A549 (cell line): ENCODE measurements around the gene DEFB132. TPM values are rescaled to one million over a fixed set of nuclear protein-coding genes. Genes with fewer than 3 reads are reported as not detected.

Experiments
- ATAC-seq, 2 experiments: fragments of 200-7000 bp in 1 of 2; fragments of >200 bp in 1 of 2; cut with Nextera tagmentation in 1 of 2; cut with Tn5 transposase in 1 of 2; 3 replicates each; pipeline versions ENCODE4 v1.8.0 to v1.9.1; 2018 to 2020; ENCODE audit warnings: mild to moderate bottlenecking in 1 of 2, moderate library complexity in 1 of 2
- CTCF ChIA-PET: fragments of 300-600 bp; sonication (Branson Sonifier 250); formaldehyde crosslinking; extraction: SDS; loops from one replicate; lab custom pipeline; 2021; ENCODE audit warnings: antibody characterized with exemption, inconsistent platforms; lab: Yijun Ruan, JAX
- POLR2A ChIA-PET: fragments of 350-600 bp; formaldehyde crosslinking; extraction: SDS; loops from one replicate; lab custom pipeline; 2021; ENCODE audit warnings: antibody characterized with exemption, inconsistent platforms; lab: Yijun Ruan, JAX
- DNase-seq, 2 experiments: peaks; one replicate each; pipeline versions ENCODE4 v3.0.0 to v3.0.0-alpha.2; 2011 to 2016; ENCODE audit warnings: low read depth in 1 of 2, low spot score in 1 of 2
- FAIRE-seq: peaks from 2 replicates; lab custom pipeline; 2011; peaks lifted over from hg19 to GRCh38; lab: Jason Lieb, UNC
- H3K27ac ChIP-seq, 2 experiments: fragments of >200 bp; sonication (Bioruptor Twin); formaldehyde crosslinking; 3 replicates each; pipeline ENCODE4 v1.5.1; 2016 to 2017
- H3K4me1 ChIP-seq: fragments of >200 bp; sonication (Bioruptor Twin); formaldehyde crosslinking; 3 replicates; pipeline ENCODE4 v1.6.1; 2016
- H3K4me2 ChIP-seq: fragments of >200 bp; sonication (Bioruptor Twin); formaldehyde crosslinking; 3 replicates; pipeline ENCODE4 v1.6.1; 2016
- H3K4me3 ChIP-seq: fragments of >200 bp; sonication (Bioruptor Twin); formaldehyde crosslinking; 3 replicates; pipeline ENCODE4 v1.5.1; 2016
- H3K9me3 ChIP-seq: fragments of >200 bp; sonication (Bioruptor Twin); formaldehyde crosslinking; 3 replicates; pipeline ENCODE4 v1.6.1; 2016
- CHD4 ChIP-seq: fragments of 200-600 bp; sonication (generic); IDR thresholded peaks from 2 replicates; pipeline ENCODE4 v1.6.1; 2016; ENCODE audit warnings: antibody characterized with exemption, mild to moderate bottlenecking, borderline replicate concordance
- EHF ChIP-seq: fragments of 250-450 bp; sonication (Bioruptor Pico); IDR thresholded peaks from 2 replicates; pipeline ENCODE4 v1.5.0; 2020; ENCODE audit warnings: mild to moderate bottlenecking
- EHMT2 ChIP-seq: fragments of 200-600 bp; sonication (generic); IDR thresholded peaks from 2 replicates; pipeline ENCODE4 v1.6.1; 2016; ENCODE audit warnings: antibody characterized with exemption, low read depth, mild to moderate bottlenecking, moderate library complexity
- GATA3 ChIP-seq: IDR thresholded peaks from 2 replicates; pipeline ENCODE4 v1.6.1; 2012; ENCODE audit warnings: borderline replicate concordance
- HOXB13 ChIP-seq: fragments of 250-450 bp; sonication (Bioruptor Pico); IDR thresholded peaks from 2 replicates; pipeline ENCODE4 v1.5.0; 2020; ENCODE audit warnings: low read depth, mild to moderate bottlenecking, moderate library complexity
- HOXB5 ChIP-seq: fragments of 250-450 bp; sonication (Bioruptor Pico); IDR thresholded peaks from 2 replicates; pipeline ENCODE4 v1.5.0; 2020; ENCODE audit warnings: mild to moderate bottlenecking, moderate library complexity
- KDM1A ChIP-seq: fragments of 200-600 bp; sonication (generic); IDR thresholded peaks from 2 replicates; pipeline ENCODE4 v1.6.1; 2016; ENCODE audit warnings: low read depth, mild to moderate bottlenecking
- KDM5A ChIP-seq: fragments of 200-600 bp; sonication (generic); IDR thresholded peaks from 2 replicates; pipeline ENCODE4 v1.6.1; 2016; ENCODE audit warnings: antibody characterized with exemption, mild to moderate bottlenecking
- MYC ChIP-seq: IDR thresholded peaks from 2 replicates; pipeline ENCODE4 v1.6.1; 2012; ENCODE audit warnings: mild to moderate bottlenecking, inconsistent platforms, low read length, improper control_type of control experiment, borderline replicate concordance
- NR3C1 ChIP-seq: fragments of >200 bp; sonication (Bioruptor Twin); formaldehyde crosslinking; IDR thresholded peaks from 3 replicates; pipeline ENCODE4 v1.6.1; 2017
- POLR2AphosphoS2 ChIP-seq: conservative IDR thresholded peaks from 2 replicates; pipeline ENCODE4 v1.6.1; 2012; ENCODE audit warnings: low read length, improper control_type of control experiment, inconsistent platforms
- RAD21 ChIP-seq, 2 experiments: fragments of >200 bp in 1 of 2; sonication (Bioruptor Twin) in 1 of 2; formaldehyde crosslinking in 1 of 2; IDR thresholded peaks in 1 of 2; conservative IDR thresholded peaks in 1 of 2; 2 replicates in 1 of 2; 3 replicates in 1 of 2; pipeline ENCODE4 v1.6.1; 2012 to 2018; ENCODE audit warnings: inconsistent platforms in 1 of 2
- RNF2 ChIP-seq: fragments of 200-600 bp; sonication (generic); IDR thresholded peaks from 2 replicates; pipeline ENCODE4 v1.6.1; 2016; ENCODE audit warnings: low read depth, mild to moderate bottlenecking, antibody characterized with exemption, moderate library complexity, borderline replicate concordance
- SREBF2 ChIP-seq: fragments of 450-650 bp; IDR thresholded peaks from 2 replicates; pipeline ENCODE4 v1.6.1; 2014; ENCODE audit warnings: mild to moderate bottlenecking, moderate library complexity
- TFCP2L1 ChIP-seq: fragments of 250-450 bp; sonication (Bioruptor Pico); IDR thresholded peaks from 2 replicates; pipeline ENCODE4 v1.5.0; 2021; ENCODE audit warnings: mild to moderate bottlenecking
- TP53 ChIP-seq: fragments of 250-450 bp; sonication (Bioruptor Pico); IDR thresholded peaks from 2 replicates; pipeline ENCODE4 v1.5.0; 2021; ENCODE audit warnings: mild to moderate bottlenecking, moderate library complexity
- USF2 ChIP-seq: fragments of 450-650 bp; IDR thresholded peaks from 2 replicates; pipeline ENCODE4 v1.6.1; 2014; ENCODE audit warnings: antibody characterized with exemption
- ZFP36 ChIP-seq: fragments of 450-650 bp; IDR thresholded peaks from 2 replicates; pipeline ENCODE4 v1.6.1; 2014; ENCODE audit warnings: borderline replicate concordance; ENCODE audit not compliant: partially characterized antibody
- ZNF302 ChIP-seq: fragments of 250-450 bp; sonication (Bioruptor Pico); IDR thresholded peaks from 2 replicates; pipeline ENCODE4 v1.9.0; 2021; ENCODE audit warnings: inconsistent platforms, mild to moderate bottlenecking, moderate library complexity
- WGBS: methylation state at CpG from one replicate; pipeline ENCODE4 v1.1.6; 2017; ENCODE audit errors: missing lambda C conversion rate; 5-methylcytosine and 5-hydroxymethylcytosine counted together
- polyA plus RNA-seq, 4 experiments: library from polyadenylated mRNA; depleted of rRNA in 3 of 4; stranded (reverse); fragments of >200 nt; fragmentation: RNase III in 1 of 4; extraction: RNeasy Plus Mini Kit Qiagen cat#74134 plus additional on column Dnase treatment in 1 of 4; gene quantifications; 2 replicates in 3 of 4; 3 replicates in 1 of 4; pipeline ENCODE4 v1.2.3, GENCODE V29; 2011 to 2017
- TF ChIP-seq, protein P1 (sequence below): fragments of 150-350 bp; IDR thresholded peaks from 2 replicates; pipeline ENCODE4 v1.6.1; 2014; ENCODE audit warnings: low read depth, mild to moderate bottlenecking, low read length
- TF ChIP-seq, protein P2 (sequence below): fragments of >200 bp; sonication (Bioruptor Twin); formaldehyde crosslinking; IDR thresholded peaks from 3 replicates; pipeline ENCODE4 v1.6.1; 2016
- TF ChIP-seq, protein P3 (sequence below): fragments of 200-600 bp; sonication (generic); IDR thresholded peaks from 2 replicates; pipeline ENCODE4 v1.6.1; 2016; ENCODE audit warnings: antibody characterized with exemption, mild to moderate bottlenecking, moderate library complexity

The DEFB132 gene
- polyA plus RNA-seq, 2 of the 4 experiments (the other 2 are of a cell fraction) = not detected

GRCh38 chr20:208942-209566 lies 48.5 kb upstream of the DEFB132 start (continued):
- TF ChIP-seq, protein P1, sequence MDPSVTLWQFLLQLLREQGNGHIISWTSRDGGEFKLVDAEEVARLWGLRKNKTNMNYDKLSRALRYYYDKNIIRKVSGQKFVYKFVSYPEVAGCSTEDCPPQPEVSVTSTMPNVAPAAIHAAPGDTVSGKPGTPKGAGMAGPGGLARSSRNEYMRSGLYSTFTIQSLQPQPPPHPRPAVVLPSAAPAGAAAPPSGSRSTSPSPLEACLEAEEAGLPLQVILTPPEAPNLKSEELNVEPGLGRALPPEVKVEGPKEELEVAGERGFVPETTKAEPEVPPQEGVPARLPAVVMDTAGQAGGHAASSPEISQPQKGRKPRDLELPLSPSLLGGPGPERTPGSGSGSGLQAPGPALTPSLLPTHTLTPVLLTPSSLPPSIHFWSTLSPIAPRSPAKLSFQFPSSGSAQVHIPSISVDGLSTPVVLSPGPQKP = no peak
- no peak for TF ChIP-seq KDM1A
- TF ChIP-seq HOXB5 (CRISPR knock-in tag) = no peak
- TF ChIP-seq EHF = no peak
- TF ChIP-seq MYC = no peak
- TF ChIP-seq TFCP2L1 (CRISPR knock-in tag) = no peak
- TF ChIP-seq TP53 (CRISPR knock-in tag) = no peak
- TF ChIP-seq SREBF2 = no peak
- TF ChIP-seq, protein P2, sequence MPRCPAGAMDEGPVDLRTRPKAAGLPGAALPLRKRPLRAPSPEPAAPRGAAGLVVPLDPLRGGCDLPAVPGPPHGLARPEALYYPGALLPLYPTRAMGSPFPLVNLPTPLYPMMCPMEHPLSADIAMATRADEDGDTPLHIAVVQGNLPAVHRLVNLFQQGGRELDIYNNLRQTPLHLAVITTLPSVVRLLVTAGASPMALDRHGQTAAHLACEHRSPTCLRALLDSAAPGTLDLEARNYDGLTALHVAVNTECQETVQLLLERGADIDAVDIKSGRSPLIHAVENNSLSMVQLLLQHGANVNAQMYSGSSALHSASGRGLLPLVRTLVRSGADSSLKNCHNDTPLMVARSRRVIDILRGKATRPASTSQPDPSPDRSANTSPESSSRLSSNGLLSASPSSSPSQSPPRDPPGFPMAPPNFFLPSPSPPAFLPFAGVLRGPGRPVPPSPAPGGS = no peak
- TF ChIP-seq, protein P3, sequence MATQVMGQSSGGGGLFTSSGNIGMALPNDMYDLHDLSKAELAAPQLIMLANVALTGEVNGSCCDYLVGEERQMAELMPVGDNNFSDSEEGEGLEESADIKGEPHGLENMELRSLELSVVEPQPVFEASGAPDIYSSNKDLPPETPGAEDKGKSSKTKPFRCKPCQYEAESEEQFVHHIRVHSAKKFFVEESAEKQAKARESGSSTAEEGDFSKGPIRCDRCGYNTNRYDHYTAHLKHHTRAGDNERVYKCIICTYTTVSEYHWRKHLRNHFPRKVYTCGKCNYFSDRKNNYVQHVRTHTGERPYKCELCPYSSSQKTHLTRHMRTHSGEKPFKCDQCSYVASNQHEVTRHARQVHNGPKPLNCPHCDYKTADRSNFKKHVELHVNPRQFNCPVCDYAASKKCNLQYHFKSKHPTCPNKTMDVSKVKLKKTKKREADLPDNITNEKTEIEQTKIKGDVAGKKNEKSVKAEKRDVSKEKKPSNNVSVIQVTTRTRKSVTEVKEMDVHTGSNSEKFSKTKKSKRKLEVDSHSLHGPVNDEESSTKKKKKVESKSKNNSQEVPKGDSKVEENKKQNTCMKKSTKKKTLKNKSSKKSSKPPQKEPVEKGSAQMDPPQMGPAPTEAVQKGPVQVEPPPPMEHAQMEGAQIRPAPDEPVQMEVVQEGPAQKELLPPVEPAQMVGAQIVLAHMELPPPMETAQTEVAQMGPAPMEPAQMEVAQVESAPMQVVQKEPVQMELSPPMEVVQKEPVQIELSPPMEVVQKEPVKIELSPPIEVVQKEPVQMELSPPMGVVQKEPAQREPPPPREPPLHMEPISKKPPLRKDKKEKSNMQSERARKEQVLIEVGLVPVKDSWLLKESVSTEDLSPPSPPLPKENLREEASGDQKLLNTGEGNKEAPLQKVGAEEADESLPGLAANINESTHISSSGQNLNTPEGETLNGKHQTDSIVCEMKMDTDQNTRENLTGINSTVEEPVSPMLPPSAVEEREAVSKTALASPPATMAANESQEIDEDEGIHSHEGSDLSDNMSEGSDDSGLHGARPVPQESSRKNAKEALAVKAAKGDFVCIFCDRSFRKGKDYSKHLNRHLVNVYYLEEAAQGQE = no peak
- no peak for TF ChIP-seq ZFP36
- TF ChIP-seq GATA3 = no peak
- TF ChIP-seq POLR2AphosphoS2 = no peak
- TF ChIP-seq RAD21 (conservative IDR thresholded peaks at IDR 0.05 in 1 of 2, IDR thresholded peaks at IDR 0.05 in 1 of 2) = peak; percentile 61 to 73; a peak in 4 of 5 replicates
- no peak for TF ChIP-seq KDM5A

- CTCF ChIA-PET = interaction anchor here (0.9 to 1.7 kb wide), 5 partner anchors 12 to 120 kb away, joined by 3 to 8 read pairs (median 3); no protein-coding TSS in a partner anchor
- Histone ChIP-seq H3K9me3 (no peaks in the 10 kb centered on the region), H3K4me2 (no peak overlapping the region), H3K4me3 (no peak overlapping the region), H3K4me1 (no peaks in the 10 kb centered on the region), H3K27ac (no peak overlapping the region)
- POLR2A ChIA-PET = no interaction called here
- FAIRE-seq (peak; percentile 83), DNase-seq (no peak), ATAC-seq (peak in 1 of 2 experiments; percentile 25; a peak in 2 of 6 replicates)
- 5% methylated on average over 7 of the region's 7 CpGs for WGBS
- TF ChIP-seq EHMT2 (no peak), HOXB13 (no peak), USF2 (no peak), NR3C1 (no peak), RNF2 (no peak), CHD4 (no peak), ZNF302 (CRISPR knock-in tag) (no peak)
These were observed 46.6 kb upstream of the DEFB132 start for GRCh38 chr20:210809-211502.
